Ishikawa (cell line): ENCODE results near the gene SH3BP2.

ENCODE experiments used
- CREB1 ChIP-seq: IDR thresholded peaks from 2 replicates; pipeline ENCODE4 v1.6.1; 2012; ENCODE audit warnings: low read depth
- EP300 ChIP-seq: IDR thresholded peaks from 2 replicates; pipeline ENCODE4 v1.6.1; 2012; ENCODE audit warnings: borderline replicate concordance
- FOXM1 ChIP-seq: IDR thresholded peaks from 2 replicates; pipeline ENCODE4 v1.6.1; 2012; ENCODE audit warnings: low read depth, borderline replicate concordance
- RAD21 ChIP-seq: IDR thresholded peaks from 2 replicates; pipeline ENCODE4 v1.6.1; 2012; ENCODE audit warnings: low read depth
- TAF1 ChIP-seq: IDR thresholded peaks from 2 replicates; pipeline ENCODE4 v1.6.1; 2012; ENCODE audit warnings: low read depth, mild to moderate bottlenecking
- TCF12 ChIP-seq: IDR thresholded peaks from 2 replicates; pipeline ENCODE4 v1.6.1; 2012; ENCODE audit warnings: low read depth
- TF ChIP-seq, protein P1 (sequence below): IDR thresholded peaks from 2 replicates; pipeline ENCODE4 v1.6.1; 2012

DNA sequence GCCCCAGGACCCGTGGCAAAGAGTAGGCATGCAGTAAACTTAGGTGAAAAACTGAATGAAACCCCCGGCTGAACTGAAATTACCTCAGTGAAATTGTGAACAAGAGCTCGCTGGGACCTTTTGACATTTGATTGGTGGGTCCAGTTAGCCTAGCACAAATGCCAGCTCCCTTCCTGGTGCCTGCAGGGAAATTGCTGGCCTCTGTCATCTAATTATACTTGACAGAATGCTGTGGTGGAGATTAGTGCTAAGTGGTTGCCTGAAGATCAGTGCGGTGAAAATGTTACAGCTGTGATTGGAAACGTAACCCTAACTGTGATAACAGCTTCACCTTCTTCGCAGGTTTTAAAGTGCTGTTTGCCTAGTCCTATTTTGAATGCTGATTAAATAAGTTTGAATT lies 93.7 kb downstream of the SH3BP2 start:
- TF ChIP-seq TCF12 = no peak
- no peak for TF ChIP-seq CREB1
- no peak for TF ChIP-seq RAD21
- no peak for TF ChIP-seq TAF1
- no peak for TF ChIP-seq EP300
- TF ChIP-seq, protein P1, sequence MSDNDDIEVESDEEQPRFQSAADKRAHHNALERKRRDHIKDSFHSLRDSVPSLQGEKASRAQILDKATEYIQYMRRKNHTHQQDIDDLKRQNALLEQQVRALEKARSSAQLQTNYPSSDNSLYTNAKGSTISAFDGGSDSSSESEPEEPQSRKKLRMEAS = no peak
- no peak for TF ChIP-seq FOXM1
